Measurements from ENCODE around the gene TAF11.

The TAF11 gene

GRCh38 chr6:34914358-34914757, 26.5 kb upstream of the TAF11 start:
- DNase-seq (ENCODE audit: low read depth in 1 of 2, low spot score in 1 of 2), result no peak
- no peak for TF ChIP-seq GABPA (IDR thresholded peaks at IDR 0.05; ENCODE audit: low read depth)
- TF ChIP-seq POLR2AphosphoS5 (IDR thresholded peaks at IDR 0.05; ENCODE audit: low read depth), result no peak
- TF ChIP-seq, protein P1, sequence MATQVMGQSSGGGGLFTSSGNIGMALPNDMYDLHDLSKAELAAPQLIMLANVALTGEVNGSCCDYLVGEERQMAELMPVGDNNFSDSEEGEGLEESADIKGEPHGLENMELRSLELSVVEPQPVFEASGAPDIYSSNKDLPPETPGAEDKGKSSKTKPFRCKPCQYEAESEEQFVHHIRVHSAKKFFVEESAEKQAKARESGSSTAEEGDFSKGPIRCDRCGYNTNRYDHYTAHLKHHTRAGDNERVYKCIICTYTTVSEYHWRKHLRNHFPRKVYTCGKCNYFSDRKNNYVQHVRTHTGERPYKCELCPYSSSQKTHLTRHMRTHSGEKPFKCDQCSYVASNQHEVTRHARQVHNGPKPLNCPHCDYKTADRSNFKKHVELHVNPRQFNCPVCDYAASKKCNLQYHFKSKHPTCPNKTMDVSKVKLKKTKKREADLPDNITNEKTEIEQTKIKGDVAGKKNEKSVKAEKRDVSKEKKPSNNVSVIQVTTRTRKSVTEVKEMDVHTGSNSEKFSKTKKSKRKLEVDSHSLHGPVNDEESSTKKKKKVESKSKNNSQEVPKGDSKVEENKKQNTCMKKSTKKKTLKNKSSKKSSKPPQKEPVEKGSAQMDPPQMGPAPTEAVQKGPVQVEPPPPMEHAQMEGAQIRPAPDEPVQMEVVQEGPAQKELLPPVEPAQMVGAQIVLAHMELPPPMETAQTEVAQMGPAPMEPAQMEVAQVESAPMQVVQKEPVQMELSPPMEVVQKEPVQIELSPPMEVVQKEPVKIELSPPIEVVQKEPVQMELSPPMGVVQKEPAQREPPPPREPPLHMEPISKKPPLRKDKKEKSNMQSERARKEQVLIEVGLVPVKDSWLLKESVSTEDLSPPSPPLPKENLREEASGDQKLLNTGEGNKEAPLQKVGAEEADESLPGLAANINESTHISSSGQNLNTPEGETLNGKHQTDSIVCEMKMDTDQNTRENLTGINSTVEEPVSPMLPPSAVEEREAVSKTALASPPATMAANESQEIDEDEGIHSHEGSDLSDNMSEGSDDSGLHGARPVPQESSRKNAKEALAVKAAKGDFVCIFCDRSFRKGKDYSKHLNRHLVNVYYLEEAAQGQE (IDR thresholded peaks at IDR 0.05; ENCODE audit: insufficient replicate concordance, low read depth), result no peak
- TF ChIP-seq SPI1 (IDR thresholded peaks at IDR 0.05; ENCODE audit: borderline replicate concordance, low read depth), result no peak
- no peak for TF ChIP-seq CTCF (IDR thresholded peaks at IDR 0.05; ENCODE audit: insufficient read depth, low read length)

DNA sequence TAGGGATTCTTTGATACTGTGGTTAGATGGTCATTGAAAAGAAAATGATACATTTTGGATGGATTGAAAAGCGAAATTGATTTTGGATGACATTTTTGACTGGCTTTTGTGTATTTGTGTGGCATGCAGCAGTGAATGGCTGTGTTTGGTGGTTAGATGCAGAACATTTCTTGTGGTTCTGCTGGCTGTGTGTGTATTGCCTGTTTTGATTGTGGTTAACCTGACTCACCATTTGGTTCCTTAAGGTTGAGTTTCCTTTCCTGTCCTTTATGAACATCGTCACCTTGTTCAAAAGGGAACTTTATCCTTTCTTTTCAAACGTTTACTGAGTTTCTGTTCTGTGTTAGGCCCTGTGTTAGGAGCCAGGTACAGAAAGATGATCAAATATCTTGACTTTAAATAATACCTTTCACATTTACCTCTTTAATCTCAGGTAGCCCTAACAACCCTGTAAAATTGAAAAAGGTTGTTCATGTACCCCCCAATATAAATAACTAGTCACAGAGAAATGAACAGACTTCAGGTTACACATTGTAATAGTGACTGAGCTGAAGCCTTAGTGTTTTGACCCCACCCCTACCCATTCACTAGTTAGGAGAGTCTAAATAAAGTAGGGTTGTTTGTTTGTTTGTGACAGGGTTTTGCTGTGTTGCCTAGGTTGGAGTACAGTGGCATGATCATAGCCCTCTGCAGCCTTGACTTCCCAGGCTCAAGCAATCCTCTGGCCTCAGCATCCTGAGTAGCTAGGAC, 25.0 kb upstream of the TAF11 start:
- peak; percentile 13 to 31 for DNase-seq (ENCODE audit: low read depth in 1 of 2, low spot score in 1 of 2)
- Histone ChIP-seq H3K4me3 (replicated peaks; ENCODE audit: insufficient read depth, low read length) (no peak overlapping the region), H3K27me3 (ENCODE audit: insufficient read depth, poor library complexity, severe bottlenecking) (no peaks in the 10 kb centered on the region), H3K27ac (replicated peaks) (no peak overlapping the region)
- TF ChIP-seq, protein P1 (IDR thresholded peaks at IDR 0.05; ENCODE audit: insufficient replicate concordance, low read depth), result no peak
- no peak for TF ChIP-seq SPI1 (IDR thresholded peaks at IDR 0.05; ENCODE audit: borderline replicate concordance, low read depth)
- TF ChIP-seq CTCF (IDR thresholded peaks at IDR 0.05; ENCODE audit: insufficient read depth, low read length), result no peak
- 0 out of 2 replicates have a peak, but pooled peaks have one; percentile 44 for TF ChIP-seq POLR2AphosphoS5 (IDR thresholded peaks at IDR 0.05; ENCODE audit: low read depth)
- TF ChIP-seq GABPA (IDR thresholded peaks at IDR 0.05; ENCODE audit: low read depth), result no peak

More at GRCh38 chr6:34914358-34914757, 26.5 kb upstream of the TAF11 start:
- Histone ChIP-seq H3K27me3 (ENCODE audit: insufficient read depth, poor library complexity, severe bottlenecking) (no peaks in the 10 kb centered on the region), H3K27ac (replicated peaks) (no peak overlapping the region), H3K4me3 (replicated peaks; ENCODE audit: insufficient read depth, low read length) (no peak overlapping the region)

DNA sequence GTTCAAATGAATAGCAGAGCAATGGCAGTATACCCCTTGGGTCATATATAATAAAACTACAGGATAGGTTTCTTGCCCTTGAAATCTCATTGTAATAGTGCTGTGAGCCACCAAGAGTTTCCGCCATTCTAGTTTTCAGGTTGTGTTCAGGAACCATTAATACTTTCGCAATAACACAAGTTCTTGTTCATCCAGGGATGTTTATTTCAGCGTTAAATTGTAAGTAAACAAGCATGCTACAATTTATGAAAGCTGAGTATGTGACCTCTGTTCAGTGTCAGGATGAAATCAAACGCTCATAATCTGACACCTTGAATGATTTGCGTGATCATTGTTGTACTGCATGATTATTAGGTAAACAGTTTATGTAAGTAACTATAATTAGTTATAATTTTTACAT, 24.0 kb upstream of the TAF11 start:
- no peak overlapping the region for H3K4me3 ChIP-seq (replicated peaks; ENCODE audit: insufficient read depth, low read length)
- no peak overlapping the region for H3K27ac ChIP-seq (replicated peaks)
- DNase-seq (ENCODE audit: low read depth in 1 of 2, low spot score in 1 of 2), result no peak
- H3K27me3 ChIP-seq (ENCODE audit: insufficient read depth, poor library complexity, severe bottlenecking), result no peaks in the 10 kb centered on the region
- TF ChIP-seq CTCF (IDR thresholded peaks at IDR 0.05; ENCODE audit: insufficient read depth, low read length), result no peak
- TF ChIP-seq, protein P1 (IDR thresholded peaks at IDR 0.05; ENCODE audit: insufficient replicate concordance, low read depth), result no peak
- no peak for TF ChIP-seq POLR2AphosphoS5 (IDR thresholded peaks at IDR 0.05; ENCODE audit: low read depth)

Measured in HL-60 (cell line).